A673 (cell line): ENCODE results near the gene MAP3K1.

Experiments
- CTCF ChIP-seq: fragments of 300-800, 200-600 bp; sonication (generic); conservative IDR thresholded peaks from 2 replicates; pipeline ENCODE4 v1.5.1; 2017; ENCODE audit warnings: low read depth, mild to moderate bottlenecking, antibody characterized with exemption, low read length, moderate library complexity, mixed read lengths
- EZH2 ChIP-seq: fragments of 200-600 bp; sonication (generic); IDR thresholded peaks from 2 replicates; pipeline ENCODE4 v1.6.1; 2017; ENCODE audit warnings: borderline replicate concordance, low read depth, mild to moderate bottlenecking, mixed read lengths, antibody characterized with exemption, low read length; ENCODE audit not compliant: poor library complexity, severe bottlenecking

- no peak for TF ChIP-seq EZH2
- no peak for TF ChIP-seq CTCF
These were observed 95.0 kb downstream of the MAP3K1 start for GRCh38 chr5:56910210-56910965.
